ENCODE measurements around the gene TRPT1.

GRCh38 chr11:64268893-64269539 lies 43.0 kb upstream of the TRPT1 start:
- TF ChIP-seq CTCF (IDR thresholded peaks at IDR 0.05) (no peak), POLR2AphosphoS5 (IDR thresholded peaks at IDR 0.05; ENCODE audit: low read depth, low read length) (no peak)

Data from Panc1 (cell line).